GM18508 (cell line): Measurements from ENCODE around the gene AP2A2.
"Not testable (repeated sequence)": the region's sequence is repeated elsewhere in the genome, so short reads cannot be mapped to it uniquely, and the experiment has no call there.

Experiments
- ATAC-seq: cut with Tn5 transposase; IDR thresholded peaks from one replicate; pipeline ENCODE4 v1.9.1; 2021; ENCODE audit warnings: moderate number of reproducible peaks; ENCODE audit not compliant: insufficient read depth, unreplicated experiment

The AP2A2 gene

GRCh38 chr11:952406-953385 is 27.0 kb downstream of the AP2A2 start:
- ATAC-seq = no peak

GRCh38 chr11:953512-953911 is 27.8 kb downstream of the AP2A2 start:
- ATAC-seq = no peak

- ATAC-seq = no peak
Observed at GRCh38 chr11:954392-955153, 28.9 kb downstream of the AP2A2 start.

GRCh38 chr11:955154-956063 is 29.7 kb downstream of the AP2A2 start:
- ATAC-seq = no peak

- ATAC-seq = no peak
Observed at GRCh38 chr11:957212-957920, 31.7 kb downstream of the AP2A2 start.

GRCh38 chr11:958101-958500 is 32.4 kb downstream of the AP2A2 start:
- ATAC-seq = no peak

GRCh38 chr11:959027-959426 is 33.4 kb downstream of the AP2A2 start:
- ATAC-seq = no peak

- ATAC-seq = no peak
Observed at GRCh38 chr11:959608-960007, 33.9 kb downstream of the AP2A2 start.

- ATAC-seq = not testable (repeated sequence)
Observed at GRCh38 chr11:961310-961920, 35.7 kb downstream of the AP2A2 start.

GRCh38 chr11:961921-962320 is 36.3 kb downstream of the AP2A2 start:
- ATAC-seq = no peak

GRCh38 chr11:962688-963087 is 37.0 kb downstream of the AP2A2 start:
- ATAC-seq = no peak

GRCh38 chr11:963852-964251 is 38.2 kb downstream of the AP2A2 start:
- ATAC-seq = no peak

GRCh38 chr11:965206-965775 is 39.6 kb downstream of the AP2A2 start:
- ATAC-seq = no peak

- no peak for ATAC-seq
Observed at GRCh38 chr11:967995-968751, 42.5 kb downstream of the AP2A2 start.

- ATAC-seq = no peak
Observed at GRCh38 chr11:968822-969221, 43.2 kb downstream of the AP2A2 start.

GRCh38 chr11:969651-970205 is 44.1 kb downstream of the AP2A2 start:
- ATAC-seq = no peak

- no peak for ATAC-seq
Observed at GRCh38 chr11:970319-970871, 44.7 kb downstream of the AP2A2 start.
